Fibroblast of lung (primary cell): ENCODE measurements around the gene POU4F1. TPM values are rescaled to one million over a fixed set of nuclear protein-coding genes. Genes with fewer than 3 reads are reported as not detected.

Source experiments
- DNase-seq, 2 donors: peaks; one replicate each; pipeline versions ENCODE4 v3.0.0 to v3.0.0-alpha.2; 2010; ENCODE audit warnings: low read depth in 2 of 2
- H2AFZ ChIP-seq: 2 replicates; pipeline ENCODE4 v1.5.1; 2012; ENCODE audit warnings: low read length, control low read depth, inconsistent platforms
- H3K27ac ChIP-seq: 2 replicates; pipeline ENCODE4 v1.5.1; 2011; ENCODE audit warnings: low read length, control low read depth; ENCODE audit not compliant: insufficient read depth
- H3K27me3 ChIP-seq: 2 replicates; pipeline ENCODE4 v1.5.1; 2011; ENCODE audit warnings: mild to moderate bottlenecking, low read length; ENCODE audit not compliant: control insufficient read depth, insufficient read depth
- H3K36me3 ChIP-seq: 2 replicates; pipeline ENCODE4 v1.5.1; 2011; ENCODE audit warnings: low read length; ENCODE audit not compliant: control insufficient read depth, insufficient read depth
- H3K4me1 ChIP-seq: 2 replicates; pipeline ENCODE4 v1.5.1; 2011; ENCODE audit warnings: low read length; ENCODE audit not compliant: control insufficient read depth, insufficient read depth; ENCODE audit errors: extremely low read depth
- H3K4me2 ChIP-seq: 2 replicates; pipeline ENCODE4 v1.5.1; 2011; ENCODE audit warnings: low read length, control low read depth; ENCODE audit not compliant: insufficient read depth; ENCODE audit errors: extremely low read depth
- H3K4me3 ChIP-seq, 4 experiments: fragments of 200-600 bp in 1 of 4; sonication (generic) in 1 of 4; replicated peaks in 1 of 4; 2 replicates each; pipeline ENCODE4 v1.5.1; 2011 to 2016; ENCODE audit warnings: low read length in 4 of 4, low read depth in 3 of 4, mild to moderate bottlenecking in 3 of 4, control low read depth in 2 of 4, inconsistent platforms in 1 of 4, mixed read lengths in 1 of 4; ENCODE audit not compliant: insufficient read depth in 1 of 4; ENCODE audit errors: control extremely low read depth in 1 of 4
- H3K79me2 ChIP-seq: 2 replicates; pipeline ENCODE4 v1.5.1; 2012; ENCODE audit warnings: mild to moderate bottlenecking, low read length, inconsistent platforms; ENCODE audit not compliant: control insufficient read depth, insufficient read depth
- H3K9ac ChIP-seq: 2 replicates; pipeline ENCODE4 v1.5.1; 2011; ENCODE audit warnings: mild to moderate bottlenecking, low read length, control low read depth; ENCODE audit not compliant: insufficient read depth
- H3K9me3 ChIP-seq: 2 replicates; pipeline ENCODE4 v1.5.1; 2012; ENCODE audit warnings: low read depth, low read length; ENCODE audit not compliant: control insufficient read depth, insufficient read depth
- H4K20me1 ChIP-seq: 2 replicates; pipeline ENCODE4 v1.5.1; 2011; ENCODE audit warnings: low read length; ENCODE audit not compliant: control insufficient read depth, insufficient read depth; ENCODE audit errors: extremely low read depth
- CTCF ChIP-seq, 2 donors: IDR thresholded peaks in 1 of 2; conservative IDR thresholded peaks in 1 of 2; 1 replicate in 1 of 2; 2 replicates in 1 of 2; pipeline ENCODE4 v1.5.1; 2011 to 2012; ENCODE audit warnings: low read length in 2 of 2, control low read depth in 1 of 2, inconsistent platforms in 1 of 2, low read depth in 1 of 2, mild to moderate bottlenecking in 1 of 2
- EZH2 ChIP-seq: IDR thresholded peaks from 2 replicates; pipeline ENCODE4 v1.5.1; 2012; ENCODE audit warnings: low read length, control low read depth, mild to moderate bottlenecking; ENCODE audit errors: missing control alignments
- polyA plus RNA-seq, 2 donors: library from polyadenylated mRNA; depleted of rRNA in 1 of 2; stranded (reverse) in 1 of 2; unstranded in 1 of 2; fragments of >200 nt; gene quantifications; 2 replicates each; pipeline ENCODE4 v1.2.1, GENCODE V29; 2011 to 2012; ENCODE audit warnings: missing spikeins in 1 of 2
- total RNA-seq: library from RNA; depleted of rRNA; stranded (reverse); fragments of >200 nt; gene quantifications from 2 replicates; pipeline ENCODE4 v1.2.1, GENCODE V29; 2014

Gene POU4F1
- total and polyA plus RNA-seq, 2 donors (not counting 1 experiment from before 2014, with no cell fraction given): not detected

GRCh38 chr13:78598966-78599644, 4.2 kb downstream of the POU4F1 start:
- DNase-seq: no peak
- no peak overlapping the region for H3K4me2 ChIP-seq
- H3K79me2 ChIP-seq: no peaks in the 10 kb centered on the region
- H3K4me1 ChIP-seq: peaks cover 3% of the 10 kb centered on the region
- no peak overlapping the region for H2AFZ ChIP-seq
- no peaks in the 10 kb centered on the region for H3K36me3 ChIP-seq
- peak overlapping the region; percentile 7 for H3K9ac ChIP-seq
- no peak overlapping the region for H3K27ac ChIP-seq
- no peaks in the 10 kb centered on the region for H3K9me3 ChIP-seq
- no peak overlapping the region for H3K4me3 ChIP-seq
- H3K27me3 ChIP-seq: peaks cover 91% of the 10 kb centered on the region
- H4K20me1 ChIP-seq: peaks cover 2% of the 10 kb centered on the region
- TF ChIP-seq CTCF (conservative IDR thresholded peaks at IDR 0.05 in 1 of 2, IDR thresholded peaks at IDR 0.05 in 1 of 2; ENCODE audit: low read depth in 1 of 2, low read length in 2 of 2) (no peak), EZH2 (no peak)

DNA sequence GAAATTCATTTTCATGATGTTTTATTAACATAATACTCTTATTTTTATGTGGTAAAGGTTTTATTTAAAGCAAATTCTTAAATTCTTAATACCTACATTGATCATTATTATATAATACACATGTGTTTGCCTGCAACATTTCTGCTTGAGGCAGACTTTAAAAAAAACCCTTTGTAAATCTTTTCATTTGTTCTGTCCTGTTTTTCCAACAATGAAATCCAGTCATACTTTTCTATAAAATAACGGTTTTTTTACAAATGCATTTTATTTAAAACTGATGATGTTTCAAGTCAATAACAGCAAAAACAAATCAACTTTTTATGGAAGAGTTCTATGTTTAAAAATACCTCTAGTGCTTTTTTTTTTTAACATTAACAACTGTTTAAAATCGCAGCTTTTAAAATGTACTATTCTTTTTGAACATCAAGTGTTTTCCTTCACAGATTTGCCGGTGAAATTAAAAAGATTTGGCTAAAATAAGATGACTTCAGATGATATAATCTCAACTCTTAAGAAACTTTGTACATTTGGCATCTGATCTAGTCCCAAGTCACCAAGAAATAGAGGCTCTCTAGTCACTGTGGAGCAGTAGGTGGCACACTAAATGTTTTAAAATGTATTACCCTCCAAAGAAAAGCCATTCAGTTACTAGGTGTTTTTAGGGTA, 5.1 kb downstream of the POU4F1 start:
- H3K4me1 ChIP-seq: no peaks in the 10 kb centered on the region
- H3K9me3 ChIP-seq: no peaks in the 10 kb centered on the region
- no peaks in the 10 kb centered on the region for H3K36me3 ChIP-seq
- no peak for TF ChIP-seq EZH2
- TF ChIP-seq CTCF (conservative IDR thresholded peaks at IDR 0.05 in 1 of 2, IDR thresholded peaks at IDR 0.05 in 1 of 2; ENCODE audit: low read depth in 1 of 2, low read length in 2 of 2): no peak
- H3K27ac ChIP-seq: no peak overlapping the region
- H3K9ac ChIP-seq: no peak overlapping the region
- H2AFZ ChIP-seq: no peak overlapping the region
- H3K4me2 ChIP-seq: no peak overlapping the region
- H3K79me2 ChIP-seq: no peaks in the 10 kb centered on the region
- H3K27me3 ChIP-seq: peaks cover 90% of the 10 kb centered on the region
- peak in 1 of 2 donors; percentile 19 for DNase-seq
- H4K20me1 ChIP-seq: peaks cover 2% of the 10 kb centered on the region
- H3K4me3 ChIP-seq: no peak overlapping the region

DNA sequence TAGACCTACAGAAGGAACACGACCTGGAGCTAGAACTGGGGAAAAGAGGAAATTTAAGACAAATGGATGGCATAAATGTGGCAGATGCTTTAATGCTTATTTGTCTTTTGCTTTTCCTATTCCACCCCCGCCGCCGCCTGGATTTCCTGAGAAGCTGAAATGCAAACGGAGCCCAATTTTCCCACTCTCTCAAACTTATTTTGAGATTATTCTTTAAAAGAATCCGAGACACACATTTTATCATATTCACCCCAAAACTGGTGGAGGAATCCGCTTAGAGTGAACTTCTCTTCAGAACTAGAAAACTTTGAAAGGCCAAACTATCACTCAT, 5.8 kb downstream of the POU4F1 start:
- Histone ChIP-seq H3K4me1 (no peaks in the 10 kb centered on the region), H3K79me2 (no peaks in the 10 kb centered on the region), H3K9ac (no peak overlapping the region), H3K4me2 (no peak overlapping the region), H3K4me3 (no peak overlapping the region), H3K27ac (no peak overlapping the region), H4K20me1 (peaks cover 2% of the 10 kb centered on the region), H2AFZ (no peak overlapping the region), H3K27me3 (peaks cover 85% of the 10 kb centered on the region), H3K36me3 (no peaks in the 10 kb centered on the region), H3K9me3 (no peaks in the 10 kb centered on the region)
- no peak for TF ChIP-seq EZH2
- no peak for TF ChIP-seq CTCF (conservative IDR thresholded peaks at IDR 0.05 in 1 of 2, IDR thresholded peaks at IDR 0.05 in 1 of 2; ENCODE audit: low read depth in 1 of 2, low read length in 2 of 2)
- DNase-seq: no peak
